HG02885 (cell line): Measurements from ENCODE around the gene UPF1.
"Not testable (repeated sequence)": the region's sequence is repeated elsewhere in the genome, so short reads cannot be mapped to it uniquely, and the experiment has no call there.

Experiments used
- ATAC-seq: cut with Tn5 transposase; IDR thresholded peaks from one replicate; pipeline ENCODE4 v1.9.1; 2021; ENCODE audit warnings: mild to moderate bottlenecking; ENCODE audit not compliant: unreplicated experiment, poor library complexity

UPF1 gene

GRCh38 chr19:18798384-18799352 lies 33.1 kb upstream of the UPF1 start:
- ATAC-seq, result no peak

- ATAC-seq, result no peak
Observed at GRCh38 chr19:18799389-18799970, 32.3 kb upstream of the UPF1 start.

- no peak for ATAC-seq
Observed at GRCh38 chr19:18800079-18800478, 31.7 kb upstream of the UPF1 start.

DNA sequence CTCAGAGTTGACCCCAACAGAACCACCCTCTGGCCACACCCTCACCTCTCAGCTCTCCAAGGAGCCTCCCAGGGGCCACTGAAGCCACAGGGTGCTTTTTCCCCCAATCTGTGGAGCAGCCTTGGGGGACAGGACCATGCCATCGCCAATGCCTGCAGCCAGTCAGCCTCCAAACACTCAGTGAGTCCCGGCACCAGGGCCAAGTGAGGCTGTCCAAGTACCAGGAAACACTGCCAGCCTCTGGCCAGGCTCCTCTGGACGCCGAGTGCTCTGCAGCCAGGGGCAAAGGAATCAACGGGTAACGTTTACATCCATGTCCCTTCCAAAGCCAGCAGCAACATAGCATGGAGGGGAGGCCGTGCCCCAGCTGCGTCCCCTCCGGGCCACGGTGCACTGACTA lies 31.1 kb upstream of the UPF1 start:
- ATAC-seq, result no peak

DNA sequence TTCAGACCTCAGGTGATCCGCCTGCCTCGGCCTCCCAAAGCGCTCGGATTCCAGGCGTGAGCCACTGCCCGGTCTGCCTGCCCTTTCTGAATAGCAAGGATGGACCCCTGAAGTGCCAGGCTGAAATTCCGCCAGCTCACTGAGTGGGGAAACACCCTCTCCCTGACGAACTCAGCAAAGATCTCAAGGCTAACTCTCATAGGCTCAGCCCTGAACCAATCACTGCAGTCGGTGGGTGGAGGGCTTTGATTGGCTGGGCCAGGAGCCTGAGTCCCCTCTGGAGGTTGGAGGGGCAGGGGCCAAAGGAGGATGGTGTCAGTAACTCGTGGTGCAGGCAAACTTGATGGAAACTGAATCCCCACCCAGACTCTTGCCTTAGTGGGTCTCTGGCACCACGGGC lies 29.4 kb upstream of the UPF1 start:
- ATAC-seq, result no peak

GRCh38 chr19:18803550-18804138 lies 28.1 kb upstream of the UPF1 start:
- no peak for ATAC-seq

- ATAC-seq, result no peak
Observed at GRCh38 chr19:18804139-18804601, 27.6 kb upstream of the UPF1 start.

DNA sequence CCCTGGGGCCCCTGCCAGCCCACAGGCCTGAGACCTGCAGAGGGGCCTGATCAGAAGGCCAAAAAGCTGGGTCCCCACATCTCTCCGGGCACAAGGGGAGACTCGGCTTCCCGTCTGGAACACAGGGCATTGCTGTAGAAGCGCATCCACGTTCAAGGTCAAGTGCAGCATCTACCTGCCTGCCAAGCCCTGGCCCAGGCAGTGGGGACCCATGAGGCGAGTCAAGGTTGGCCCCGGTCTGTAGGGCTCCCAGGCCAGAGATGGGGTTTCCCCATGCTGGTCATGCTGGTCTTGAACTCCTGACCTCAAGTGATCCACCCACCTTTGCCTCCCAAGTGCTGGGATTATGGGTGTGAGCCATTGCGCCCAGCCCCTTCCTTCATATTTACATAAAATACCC lies 27.1 kb upstream of the UPF1 start:
- no peak for ATAC-seq

DNA sequence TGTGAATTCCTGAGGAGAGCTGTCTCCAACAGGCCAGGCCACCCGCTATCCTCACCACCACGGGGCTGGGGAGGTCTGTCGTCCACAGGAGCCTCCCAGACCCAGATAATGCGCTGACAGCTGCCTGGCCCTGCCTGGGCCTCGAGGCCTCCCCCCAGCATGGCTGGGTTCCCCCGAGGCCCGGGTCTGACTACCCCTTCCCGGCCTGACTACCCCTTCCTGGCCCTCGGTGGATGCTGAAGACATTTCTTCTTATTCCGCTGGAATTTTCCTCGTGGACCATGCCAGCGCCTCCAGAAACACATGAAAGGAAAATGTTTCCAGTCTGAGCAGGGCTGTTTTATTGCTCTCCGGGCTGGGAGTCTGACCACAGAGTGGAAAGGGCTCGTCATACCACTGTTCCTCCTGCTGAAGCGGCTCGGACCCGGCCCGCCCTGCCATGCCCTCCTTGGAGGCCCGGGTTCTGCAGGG lies 23.9 kb upstream of the UPF1 start:
- ATAC-seq, result no peak

- no peak for ATAC-seq
Observed at GRCh38 chr19:18809149-18809868, 22.4 kb upstream of the UPF1 start.

- ATAC-seq, result not testable (repeated sequence)
Observed at GRCh38 chr19:18811638-18812037, 20.1 kb upstream of the UPF1 start.

DNA sequence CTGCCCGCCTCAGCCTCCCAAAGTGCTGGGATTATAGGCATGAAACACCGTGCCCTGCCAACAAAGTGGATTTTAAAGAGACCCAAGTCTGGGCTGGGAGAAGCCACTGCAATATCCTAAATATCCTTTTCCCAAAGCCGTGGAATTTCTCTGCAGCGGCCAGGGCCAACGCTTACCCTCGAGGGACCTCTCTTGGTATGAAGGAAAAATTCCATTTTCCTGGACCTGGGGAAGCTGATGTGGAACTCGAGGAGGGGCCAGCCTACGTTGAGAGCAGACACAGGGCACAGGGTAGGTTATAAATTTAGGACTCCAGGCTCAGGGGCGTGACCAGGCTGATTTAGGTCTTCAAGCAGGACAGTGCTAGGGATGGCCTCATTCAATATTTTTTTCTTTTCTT lies 17.7 kb upstream of the UPF1 start:
- no peak for ATAC-seq

DNA sequence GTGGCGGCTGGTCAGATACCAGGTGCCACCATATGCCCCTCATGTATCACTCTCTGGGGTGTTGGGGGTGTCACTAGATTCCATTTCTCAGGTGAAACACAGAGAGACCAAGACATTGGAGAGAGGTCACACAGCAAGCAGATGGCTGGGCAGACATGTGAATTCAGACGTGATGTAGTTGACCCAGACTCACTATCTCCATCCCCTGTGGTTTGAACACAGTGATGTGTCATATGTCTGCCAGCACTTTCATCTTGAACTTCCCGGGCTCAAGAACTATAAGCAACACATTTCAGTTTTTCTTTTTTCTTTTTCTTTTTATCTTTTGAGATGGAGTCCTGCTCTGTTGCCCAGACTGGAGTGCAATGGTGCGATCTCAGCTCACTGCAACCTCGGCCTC lies 16.1 kb upstream of the UPF1 start:
- ATAC-seq, result no peak

DNA sequence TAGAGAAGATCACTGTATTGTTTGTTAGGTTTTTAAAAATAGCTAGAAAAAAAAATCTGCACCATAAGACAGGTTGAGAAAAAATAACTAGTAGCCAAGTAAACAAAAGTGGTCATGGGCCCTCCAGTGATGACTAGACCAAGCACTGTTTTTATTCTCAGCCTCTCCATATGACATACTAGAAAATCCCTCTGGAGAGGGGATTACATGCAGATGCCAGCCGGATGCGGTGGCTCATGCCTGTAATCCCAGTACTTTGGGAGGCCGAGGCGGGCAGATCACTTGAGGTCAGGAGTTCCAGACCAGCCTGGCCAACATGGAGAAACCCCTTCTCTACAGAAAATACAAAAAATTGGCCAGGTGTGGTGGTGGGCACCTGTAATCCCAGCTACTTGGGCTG lies 15.1 kb upstream of the UPF1 start:
- not testable (repeated sequence) for ATAC-seq

DNA sequence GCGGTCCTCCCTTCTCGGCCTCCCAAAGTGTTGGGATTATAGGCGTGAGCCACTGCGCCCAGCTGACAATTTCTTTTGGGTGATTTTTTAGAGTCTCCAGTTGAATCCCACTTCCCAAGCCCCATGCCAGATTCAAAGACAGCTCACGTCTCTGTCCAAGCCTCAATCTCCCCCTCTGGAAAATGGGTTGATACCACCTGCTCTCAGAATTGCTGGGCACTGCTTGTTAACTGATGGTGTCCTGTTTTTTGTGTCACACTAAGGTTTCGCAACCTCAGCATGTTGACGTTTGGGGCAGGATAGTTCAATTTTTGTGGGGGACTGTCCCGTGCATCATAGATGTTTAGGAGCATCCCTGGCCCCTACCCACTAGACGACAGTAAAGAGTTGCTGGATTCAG lies 14.2 kb upstream of the UPF1 start:
- ATAC-seq, result no peak

DNA sequence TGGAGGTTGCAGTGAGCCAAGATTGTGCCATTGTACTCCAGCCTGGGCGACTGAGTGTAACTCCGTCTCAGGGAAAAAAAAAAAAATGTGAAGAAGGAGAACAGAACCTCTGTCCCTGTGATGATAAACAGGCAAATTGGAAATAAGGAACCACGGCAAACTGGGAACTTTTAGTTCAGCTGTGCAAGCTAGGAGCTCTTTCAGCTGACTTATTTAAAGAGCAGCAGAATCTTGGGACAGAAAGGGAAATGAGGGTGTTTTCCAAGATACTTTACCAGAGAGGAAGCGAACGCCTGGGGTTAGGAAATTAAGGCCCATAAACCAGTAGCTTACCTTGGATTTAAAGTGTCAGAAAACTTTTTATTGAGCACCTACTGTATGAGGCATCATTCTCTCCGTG lies 3.0 kb upstream of the UPF1 start:
- no peak for ATAC-seq

DNA sequence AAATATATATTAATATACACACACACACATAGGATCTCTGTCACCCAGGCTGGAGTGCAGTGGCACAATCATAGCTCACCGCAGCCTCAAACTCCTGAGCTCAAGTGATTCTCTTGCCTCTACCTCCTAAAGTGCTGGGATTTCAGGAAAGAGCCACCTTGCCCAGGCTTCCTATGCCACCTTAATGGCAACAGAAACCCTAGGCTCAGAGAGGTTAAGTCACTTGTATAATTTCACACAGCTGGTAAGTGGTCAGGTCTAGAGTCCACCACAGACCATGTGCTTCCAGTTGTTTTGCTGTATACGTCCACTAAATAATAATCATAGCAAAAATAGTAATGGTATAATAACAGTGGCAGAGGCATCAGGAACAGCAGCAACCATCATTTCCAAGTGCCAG lies 1.3 kb upstream of the UPF1 start:
- no peak for ATAC-seq

DNA sequence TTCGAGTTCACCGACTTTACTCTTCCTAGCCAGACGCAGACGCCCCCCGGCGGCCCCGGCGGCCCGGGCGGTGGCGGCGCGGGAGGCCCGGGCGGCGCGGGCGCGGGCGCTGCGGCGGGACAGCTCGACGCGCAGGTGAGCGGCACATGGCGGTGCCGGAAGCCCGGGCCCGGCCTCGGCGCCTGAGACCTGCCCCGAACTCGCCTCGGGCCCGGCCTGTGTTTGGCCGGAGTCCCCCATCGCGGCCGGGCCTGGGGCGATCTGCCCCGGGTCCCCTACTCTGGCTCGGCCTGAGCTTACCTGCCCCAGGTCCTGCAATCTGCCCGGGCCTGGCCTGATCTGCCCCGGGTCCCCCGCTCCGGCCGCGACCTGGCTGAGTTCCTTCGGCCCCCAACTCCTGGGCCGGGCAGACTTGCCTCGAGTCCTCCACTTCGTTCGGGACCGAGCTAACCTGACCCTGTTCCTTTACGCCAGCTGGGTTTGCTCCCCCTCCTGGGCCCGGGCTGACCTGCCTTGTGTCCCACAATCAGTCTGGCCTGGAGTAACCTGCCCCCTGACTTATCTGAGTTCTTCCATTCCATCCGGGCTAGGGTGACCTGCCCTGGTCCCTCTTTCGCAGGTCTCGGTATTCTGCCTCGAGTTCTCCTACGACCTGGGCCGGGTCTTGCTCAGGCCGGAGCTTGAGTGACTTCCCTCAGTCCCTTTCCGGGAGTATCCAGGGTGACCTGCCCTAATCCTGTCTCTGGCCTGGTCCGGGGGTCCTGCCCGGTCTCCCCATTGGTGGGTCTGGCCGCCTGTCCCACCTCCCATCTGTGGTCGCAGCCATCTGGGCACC lies 764 bp downstream of the UPF1 start:
- ATAC-seq, result peak; percentile 40

DNA sequence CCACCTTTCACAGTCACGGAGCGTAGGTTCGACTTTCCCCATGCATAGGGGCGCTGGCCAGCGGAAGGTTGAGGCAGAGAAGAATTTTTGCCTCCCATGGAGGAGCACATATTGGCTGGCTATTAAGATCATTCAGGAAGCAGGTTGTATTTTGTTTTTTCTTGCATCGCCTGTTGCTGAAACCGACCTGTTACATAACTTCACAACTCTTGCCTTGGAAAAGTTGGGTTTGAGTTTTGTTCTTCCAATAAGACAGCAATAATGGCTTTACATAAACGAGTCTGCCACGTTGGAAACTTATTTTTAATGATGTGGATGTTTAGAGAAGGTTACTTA lies 1.4 kb downstream of the UPF1 start:
- ATAC-seq, result no peak
